ENCODE results near the gene LRCH4.

DNA sequence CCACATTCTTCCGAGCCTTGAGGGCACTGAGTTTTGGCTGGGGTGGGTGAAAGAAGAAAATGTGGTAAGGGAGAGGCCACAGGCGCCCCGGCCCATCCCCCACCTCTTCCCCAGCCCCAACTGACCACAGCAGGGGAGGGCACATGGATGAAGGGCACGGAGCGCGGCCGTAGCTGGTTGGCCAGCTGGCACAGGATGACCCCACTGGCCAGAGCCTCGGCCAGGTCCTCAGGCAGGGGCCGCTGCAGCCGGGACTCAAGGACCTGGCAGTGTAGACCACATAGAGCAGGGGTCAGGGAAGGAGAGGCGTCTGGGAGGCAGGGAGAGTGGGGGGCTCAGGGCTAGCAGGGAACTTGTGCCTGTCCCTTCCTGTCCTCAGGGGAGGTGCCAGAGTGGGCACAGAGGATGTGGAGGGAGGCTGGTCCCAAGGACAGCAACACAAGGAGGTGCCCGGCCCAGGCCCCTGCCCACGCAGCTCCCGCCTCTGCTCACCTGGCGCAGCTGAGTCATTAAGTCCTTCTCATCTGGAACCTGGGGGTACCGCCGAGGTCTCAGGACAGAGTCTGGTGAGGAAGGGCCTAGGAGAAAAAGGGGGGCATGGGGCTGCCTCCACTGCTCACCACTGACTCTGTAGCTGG is 10.1 kb downstream of the LRCH4 start:
- no peak for TF ChIP-seq CTCF (conservative IDR thresholded peaks at IDR 0.05; ENCODE audit: low read length)
- no peak for TF ChIP-seq EZH2phosphoT487 (IDR thresholded peaks at IDR 0.05; ENCODE audit: borderline replicate concordance, low read depth, low read length)
